Measurements from ENCODE around the gene TIPIN.
"Not testable (repeated sequence)": the region's sequence is repeated elsewhere in the genome, so short reads cannot be mapped to it uniquely, and the experiment has no call there.

Gene TIPIN

DNA sequence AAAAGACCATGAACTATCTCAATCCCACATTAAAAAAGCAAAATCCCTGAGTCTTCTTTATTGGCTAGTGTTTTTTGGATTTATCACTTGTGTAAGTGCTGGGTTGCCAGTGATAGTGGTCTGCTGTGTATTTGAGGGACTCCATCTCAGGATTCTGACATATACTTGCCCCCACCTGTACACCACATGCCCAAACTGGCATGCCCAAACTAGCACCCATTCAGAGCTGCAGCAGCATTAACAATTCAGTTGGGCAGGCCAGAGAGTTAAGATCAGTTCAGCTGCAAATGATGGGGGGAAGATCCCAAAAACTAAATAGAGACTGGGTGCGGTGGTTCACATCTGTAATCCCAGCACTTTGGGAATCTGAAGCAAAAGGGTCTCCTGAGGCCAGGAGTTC, 6.3 kb upstream of the TIPIN start:
- H3K27me3 Mint-ChIP-seq (ENCODE audit: low read depth): no peaks in the 10 kb centered on the region
- H3K9me3 Mint-ChIP-seq: no peaks in the 10 kb centered on the region
- no peak overlapping the region for H3K4me3 Mint-ChIP-seq
- H3K4me1 Mint-ChIP-seq (ENCODE audit: low read depth): no peaks in the 10 kb centered on the region
- no peaks in the 10 kb centered on the region for H3K36me3 Mint-ChIP-seq (ENCODE audit: low read depth)
- no peak for DNase-seq (ENCODE audit: low spot score)
- H3K27ac Mint-ChIP-seq: no peak overlapping the region

- not testable (repeated sequence) for H3K4me1 Mint-ChIP-seq (ENCODE audit: low read depth); H3K36me3 Mint-ChIP-seq (ENCODE audit: low read depth); DNase-seq (ENCODE audit: low spot score); H3K27me3 Mint-ChIP-seq (ENCODE audit: low read depth); H3K9me3 Mint-ChIP-seq; H3K4me3 Mint-ChIP-seq; H3K27ac Mint-ChIP-seq
Observed at GRCh38 chr15:66361745-66362460, 5.4 kb upstream of the TIPIN start.

GRCh38 chr15:66359740-66360139, 3.3 kb upstream of the TIPIN start:
- DNase-seq (ENCODE audit: low spot score): no peak

DNA sequence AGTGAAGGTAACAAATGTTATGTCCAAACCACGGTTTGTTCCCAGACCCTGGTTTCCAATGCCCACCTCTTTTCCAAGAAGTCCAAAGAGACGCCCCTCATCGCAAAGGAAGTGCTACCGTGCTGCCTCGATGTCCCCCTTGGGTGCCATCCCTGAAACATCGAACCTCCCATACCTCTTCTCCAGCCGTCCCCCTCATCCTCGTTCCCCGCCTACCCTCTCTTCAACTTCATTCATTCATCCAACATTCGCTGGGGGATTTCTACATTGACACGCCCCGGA, 467 bp downstream of the TIPIN start:
- Mint-ChIP-seq H3K27me3 (ENCODE audit: low read depth) (no peaks in the 10 kb centered on the region), H3K9me3 (no peaks in the 10 kb centered on the region), H3K4me3 (peak overlapping the region; percentile 94), H3K4me1 (ENCODE audit: low read depth) (peaks cover 27% of the 10 kb centered on the region), H3K27ac (peak overlapping the region; percentile 98), H3K36me3 (ENCODE audit: low read depth) (peaks cover 19% of the 10 kb centered on the region)
- DNase-seq (ENCODE audit: low spot score): no peak

More at GRCh38 chr15:66359740-66360139, 3.3 kb upstream of the TIPIN start:
- Mint-ChIP-seq H3K36me3 (ENCODE audit: low read depth) (peaks cover 3% of the 10 kb centered on the region), H3K4me3 (no peak overlapping the region), H3K27me3 (ENCODE audit: low read depth) (no peaks in the 10 kb centered on the region), H3K9me3 (no peaks in the 10 kb centered on the region), H3K27ac (no peak overlapping the region), H3K4me1 (ENCODE audit: low read depth) (peaks cover 12% of the 10 kb centered on the region)

DNA sequence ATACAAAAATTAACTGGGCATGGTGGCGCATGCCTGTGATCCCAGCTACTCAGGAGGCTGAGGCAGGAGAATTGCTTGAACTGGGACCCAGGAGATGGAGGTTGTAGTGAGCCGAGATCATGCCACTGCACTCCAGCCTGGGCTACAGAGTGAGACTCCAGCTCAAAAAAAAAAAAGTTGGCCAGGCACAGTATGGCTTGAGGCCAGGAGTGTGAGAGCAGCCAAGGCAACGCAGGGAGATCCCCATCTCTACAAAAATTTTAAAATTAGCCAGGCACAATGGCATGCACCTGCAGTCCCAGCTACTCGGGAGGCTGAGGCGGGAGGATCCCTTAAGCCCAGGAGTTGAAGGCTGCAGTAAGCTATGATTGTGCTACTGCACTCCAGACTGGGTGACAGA, 8.0 kb downstream of the TIPIN start:
- H3K4me3 Mint-ChIP-seq; H3K9me3 Mint-ChIP-seq; DNase-seq (ENCODE audit: low spot score); H3K4me1 Mint-ChIP-seq (ENCODE audit: low read depth); H3K27me3 Mint-ChIP-seq (ENCODE audit: low read depth); H3K27ac Mint-ChIP-seq: not testable (repeated sequence)
- H3K36me3 Mint-ChIP-seq (ENCODE audit: low read depth): peaks cover 32% of the 10 kb centered on the region

DNA sequence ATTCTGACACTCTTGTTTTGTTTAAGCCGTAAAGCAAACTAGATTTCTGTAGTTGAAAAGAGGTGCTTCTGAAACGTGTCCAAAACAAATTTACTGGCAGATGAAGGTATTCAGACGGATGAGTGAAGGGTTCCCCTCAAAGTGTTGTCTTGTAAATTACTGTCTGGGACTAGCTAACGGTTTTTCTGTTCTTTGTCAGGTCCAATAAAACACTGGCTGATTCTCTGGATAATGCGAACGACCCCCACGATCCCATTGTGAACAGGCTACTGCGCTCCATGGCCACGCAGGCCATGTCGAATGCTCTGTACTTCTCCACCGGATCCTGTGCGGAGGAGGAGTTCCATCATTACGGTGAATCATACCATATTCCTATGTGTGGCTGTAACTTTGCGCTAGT, 27.7 kb downstream of the TIPIN start:
- Mint-ChIP-seq H3K27me3 (ENCODE audit: low read depth) (no peaks in the 10 kb centered on the region), H3K27ac (no peak overlapping the region), H3K4me3 (no peak overlapping the region), H3K9me3 (no peaks in the 10 kb centered on the region), H3K36me3 (ENCODE audit: low read depth) (peaks cover 47% of the 10 kb centered on the region), H3K4me1 (ENCODE audit: low read depth) (no peaks in the 10 kb centered on the region)
- DNase-seq (ENCODE audit: low spot score): no peak

DNA sequence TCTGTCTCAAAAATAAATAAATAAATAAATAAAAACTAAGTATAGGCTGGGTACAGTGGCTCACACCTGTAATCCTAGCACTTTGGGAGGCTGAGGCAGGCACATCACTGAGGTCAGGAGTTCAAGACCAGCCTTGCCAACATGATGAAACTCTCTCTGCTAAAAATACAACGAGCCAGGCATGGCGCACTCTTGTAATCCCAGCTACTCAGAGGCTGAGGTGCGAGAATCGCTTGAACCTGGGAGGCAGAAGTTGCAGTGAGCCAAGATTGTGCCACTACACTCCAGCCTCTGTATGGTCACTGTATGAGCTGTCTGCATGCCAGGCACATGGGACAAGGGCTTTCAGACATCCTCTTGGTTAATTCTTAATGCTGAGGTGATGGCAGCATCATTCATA, 28.7 kb downstream of the TIPIN start:
- Mint-ChIP-seq H3K9me3 (no peaks in the 10 kb centered on the region), H3K36me3 (ENCODE audit: low read depth) (peaks cover 47% of the 10 kb centered on the region), H3K27ac (no peak overlapping the region), H3K27me3 (ENCODE audit: low read depth) (no peaks in the 10 kb centered on the region), H3K4me3 (no peak overlapping the region), H3K4me1 (ENCODE audit: low read depth) (no peaks in the 10 kb centered on the region)
- no peak for DNase-seq (ENCODE audit: low spot score)

- H3K4me1 Mint-ChIP-seq (ENCODE audit: low read depth): no peaks in the 10 kb centered on the region
- H3K27ac Mint-ChIP-seq: no peak overlapping the region
- H3K4me3 Mint-ChIP-seq: no peak overlapping the region
- H3K9me3 Mint-ChIP-seq: no peaks in the 10 kb centered on the region
- no peak for DNase-seq (ENCODE audit: low spot score)
- H3K36me3 Mint-ChIP-seq (ENCODE audit: low read depth): peaks cover 46% of the 10 kb centered on the region
- H3K27me3 Mint-ChIP-seq (ENCODE audit: low read depth): no peaks in the 10 kb centered on the region
Observed at GRCh38 chr15:66326051-66326450, 30.4 kb downstream of the TIPIN start.

DNA sequence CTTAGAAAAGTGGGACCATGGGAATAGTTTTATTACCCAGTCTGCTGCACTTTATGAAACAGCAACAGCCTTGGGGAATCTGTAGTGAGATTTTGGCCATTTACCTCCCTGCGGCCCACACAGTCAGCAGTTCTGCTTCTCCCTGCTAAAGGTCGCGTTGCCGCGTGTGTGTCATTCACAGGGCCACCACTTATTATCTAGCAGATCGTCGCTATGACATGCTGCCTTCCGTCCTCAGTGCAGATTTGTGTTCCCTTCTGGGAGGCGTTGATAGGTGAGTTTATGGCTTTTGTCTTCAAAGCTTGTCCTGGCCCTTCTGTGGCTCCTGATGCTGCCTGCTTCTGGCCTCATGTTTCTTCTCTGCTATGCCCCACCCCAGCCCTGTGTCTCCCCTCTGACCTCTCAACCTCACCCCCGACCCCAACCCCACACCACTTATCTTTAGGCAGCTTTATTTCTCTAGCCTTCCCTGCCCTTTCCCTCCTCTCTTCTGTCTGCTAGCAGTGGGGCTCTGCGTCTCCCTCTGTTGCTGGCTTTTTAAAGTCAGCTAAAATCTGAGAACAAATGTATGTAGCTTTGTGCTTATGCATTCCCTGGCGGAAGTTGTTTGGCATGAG, 33.1 kb downstream of the TIPIN start:
- H3K4me3 Mint-ChIP-seq: no peak overlapping the region
- H3K27ac Mint-ChIP-seq: no peak overlapping the region
- peaks cover 57% of the 10 kb centered on the region for H3K36me3 Mint-ChIP-seq (ENCODE audit: low read depth)
- no peaks in the 10 kb centered on the region for H3K4me1 Mint-ChIP-seq (ENCODE audit: low read depth)
- DNase-seq (ENCODE audit: low spot score): no peak
- H3K9me3 Mint-ChIP-seq: no peaks in the 10 kb centered on the region
- H3K27me3 Mint-ChIP-seq (ENCODE audit: low read depth): no peaks in the 10 kb centered on the region

GRCh38 chr15:66312144-66312543, 44.3 kb downstream of the TIPIN start:
- Mint-ChIP-seq H3K27me3 (ENCODE audit: low read depth) (no peaks in the 10 kb centered on the region), H3K4me3 (no peak overlapping the region), H3K9me3 (no peaks in the 10 kb centered on the region), H3K36me3 (ENCODE audit: low read depth) (peaks cover 57% of the 10 kb centered on the region), H3K4me1 (ENCODE audit: low read depth) (no peaks in the 10 kb centered on the region), H3K27ac (no peak overlapping the region)
- no peak for DNase-seq (ENCODE audit: low spot score)

DNA sequence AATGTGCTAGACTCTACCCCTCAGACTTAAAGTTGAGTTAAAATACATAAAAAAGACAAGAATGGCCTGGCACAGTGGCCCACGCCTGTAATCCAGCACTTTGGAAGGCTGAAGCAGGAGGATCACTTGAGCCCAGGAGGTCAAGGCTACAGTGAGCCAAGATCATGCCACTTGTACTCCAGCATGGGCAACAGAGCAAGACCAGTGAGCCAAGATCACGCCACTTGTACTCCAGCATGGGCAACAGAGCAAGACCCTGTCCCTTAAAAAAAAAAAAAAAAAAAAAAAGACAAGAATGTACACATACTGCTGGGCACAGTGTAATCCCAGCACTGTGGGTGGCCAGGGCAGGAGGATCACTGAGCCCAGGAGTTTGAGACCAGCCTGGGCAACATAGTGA, 45.7 kb downstream of the TIPIN start:
- no peak for DNase-seq (ENCODE audit: low spot score)
- H3K27ac Mint-ChIP-seq: no peak overlapping the region
- H3K9me3 Mint-ChIP-seq: no peaks in the 10 kb centered on the region
- peaks cover 52% of the 10 kb centered on the region for H3K36me3 Mint-ChIP-seq (ENCODE audit: low read depth)
- H3K4me1 Mint-ChIP-seq (ENCODE audit: low read depth): no peaks in the 10 kb centered on the region
- no peaks in the 10 kb centered on the region for H3K27me3 Mint-ChIP-seq (ENCODE audit: low read depth)
- no peak overlapping the region for H3K4me3 Mint-ChIP-seq

DNA sequence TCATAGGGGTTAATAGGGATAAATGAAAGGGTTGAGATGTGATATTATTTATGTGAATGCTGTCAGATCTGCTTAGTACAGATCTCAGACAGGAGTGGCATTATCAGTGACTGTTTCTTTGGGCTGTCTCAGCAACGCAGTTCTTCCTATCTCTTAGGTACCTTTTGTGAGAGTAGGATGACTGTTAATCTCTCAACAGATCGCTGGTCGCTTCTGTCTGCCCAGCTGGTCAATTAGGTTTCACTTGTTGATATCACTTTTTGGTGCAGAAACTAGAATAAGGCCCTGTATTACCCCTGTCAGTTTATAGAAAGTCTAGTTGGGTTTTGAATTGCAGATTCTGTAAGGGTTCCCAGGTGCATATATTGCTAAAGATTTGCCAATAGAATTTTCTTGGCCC, 46.7 kb downstream of the TIPIN start:
- Mint-ChIP-seq H3K27ac (no peak overlapping the region), H3K4me3 (no peak overlapping the region), H3K36me3 (ENCODE audit: low read depth) (peaks cover 48% of the 10 kb centered on the region), H3K27me3 (ENCODE audit: low read depth) (no peaks in the 10 kb centered on the region), H3K9me3 (no peaks in the 10 kb centered on the region), H3K4me1 (ENCODE audit: low read depth) (no peaks in the 10 kb centered on the region)
- no peak for DNase-seq (ENCODE audit: low spot score)

GRCh38 chr15:66308531-66308930, 48.0 kb downstream of the TIPIN start:
- Mint-ChIP-seq H3K36me3 (ENCODE audit: low read depth) (peaks cover 47% of the 10 kb centered on the region), H3K4me1 (ENCODE audit: low read depth) (no peaks in the 10 kb centered on the region), H3K27me3 (ENCODE audit: low read depth) (no peaks in the 10 kb centered on the region), H3K4me3 (no peak overlapping the region), H3K27ac (no peak overlapping the region), H3K9me3 (no peaks in the 10 kb centered on the region)
- DNase-seq (ENCODE audit: low spot score): no peak

DNA sequence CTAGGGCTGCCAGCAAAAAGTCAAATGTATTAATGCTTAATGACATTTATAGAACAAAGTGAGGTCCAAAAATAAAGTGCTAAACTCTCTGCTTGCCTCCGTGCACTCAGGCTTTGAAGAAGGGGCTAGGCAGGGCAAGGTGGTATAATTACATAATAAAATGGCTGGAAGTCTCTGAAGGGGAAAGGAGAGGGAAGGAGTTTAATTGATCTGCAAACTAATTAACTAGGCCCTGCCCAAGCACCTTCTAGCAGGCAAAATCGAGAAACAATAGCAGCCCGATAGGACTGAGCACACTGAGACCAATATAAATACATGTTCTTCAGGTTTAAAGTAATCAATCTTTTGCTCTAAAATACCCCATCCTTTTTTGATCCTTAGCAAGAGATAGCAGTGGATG, 50.1 kb downstream of the TIPIN start:
- Mint-ChIP-seq H3K27ac (no peak overlapping the region), H3K4me1 (ENCODE audit: low read depth) (peaks cover 3% of the 10 kb centered on the region), H3K36me3 (ENCODE audit: low read depth) (peaks cover 39% of the 10 kb centered on the region), H3K27me3 (ENCODE audit: low read depth) (no peaks in the 10 kb centered on the region), H3K9me3 (no peaks in the 10 kb centered on the region), H3K4me3 (no peak overlapping the region)
- DNase-seq (ENCODE audit: low spot score): no peak

GRCh38 chr15:66304425-66304824, 52.1 kb downstream of the TIPIN start:
- peaks cover 25% of the 10 kb centered on the region for H3K36me3 Mint-ChIP-seq (ENCODE audit: low read depth)
- not testable (repeated sequence) for DNase-seq (ENCODE audit: low spot score); H3K4me1 Mint-ChIP-seq (ENCODE audit: low read depth); H3K27ac Mint-ChIP-seq; H3K4me3 Mint-ChIP-seq; H3K27me3 Mint-ChIP-seq (ENCODE audit: low read depth); H3K9me3 Mint-ChIP-seq
